GM12878 (cell line): ENCODE data around the gene DAB2IP.

Source experiments
- FOS ChIP-seq: IDR thresholded peaks from 3 replicates; pipeline ENCODE4 v1.6.1; 2011; ENCODE audit warnings: borderline replicate concordance; ENCODE audit not compliant: insufficient read length; ENCODE audit errors: extremely low read depth
- PBX3 ChIP-seq: IDR thresholded peaks from 2 replicates; pipeline ENCODE4 v1.6.1; 2011; ENCODE audit warnings: mild to moderate bottlenecking, low read depth, low read length, moderate library complexity; ENCODE audit not compliant: insufficient replicate concordance
- POLR2A ChIP-seq: IDR thresholded peaks from 2 replicates; pipeline ENCODE4 v1.6.1; 2011; ENCODE audit warnings: low read depth, mild to moderate bottlenecking, low read length
- RCOR1 ChIP-seq: conservative IDR thresholded peaks from 2 replicates; pipeline ENCODE4 v1.6.1; 2012; ENCODE audit warnings: low read depth, low read length, improper control_type of control experiment
- SREBF1 ChIP-seq: IDR thresholded peaks from 2 replicates; pipeline ENCODE4 v1.6.1; 2012; ENCODE audit warnings: mild to moderate bottlenecking, low read length
- ZBTB33 ChIP-seq: fragments of 450-650 bp; IDR thresholded peaks from 2 replicates; pipeline ENCODE4 v1.6.1; 2017; ENCODE audit warnings: mild to moderate bottlenecking

- TF ChIP-seq RCOR1 (no peak), FOS (no peak), ZBTB33 (no peak), SREBF1 (no peak), POLR2A (no peak), PBX3 (no peak)
These were observed 73.8 kb downstream of the DAB2IP start for GRCh38 chr9:121725008-121725775.
